ENCODE results near the gene KRT9.

- TF ChIP-seq CTCF (conservative IDR thresholded peaks at IDR 0.05; ENCODE audit: low read length) (no peak), EZH2phosphoT487 (IDR thresholded peaks at IDR 0.05; ENCODE audit: borderline replicate concordance) (no peak)
These were observed 27.8 kb upstream of the KRT9 start for GRCh38 chr17:41599680-41600079.
